PC-3 (cell line): ENCODE data around the gene UCP2. TPM values are rescaled to one million over a fixed set of nuclear protein-coding genes. Genes with fewer than 3 reads are reported as not detected.

ENCODE experiments used
- ATAC-seq: fragments of 200-7000 bp; cut with Tn5 transposase; 2 replicates; pipeline ENCODE4 v1.9.1; 2020; ENCODE audit warnings: mild to moderate bottlenecking, moderate library complexity
- BruUV-seq: library from RNA; stranded (reverse); fragments of 400-500 nt; replicated peaks from 2 replicates; lab custom pipeline; 2021; lab: Mats Ljungman, UMichigan
- CTCF ChIA-PET: fragments of 300-600 bp; sonication (Branson Sonifier 250); formaldehyde crosslinking; loops from one replicate; lab custom pipeline; 2022; ENCODE audit warnings: antibody characterized with exemption; lab: Charles Lee
- POLR2A ChIA-PET: fragments of 300-600 bp; sonication (Branson Sonifier 250); formaldehyde crosslinking; loops from one replicate; lab custom pipeline; 2022; ENCODE audit warnings: antibody characterized with exemption; ENCODE audit not compliant: unreplicated experiment; lab: Charles Lee
- DNase-seq: peaks from one replicate; pipeline ENCODE4 v3.0.0-alpha.2; 2015
- H2AFZ ChIP-seq: fragments of 300-600 bp; sonication (generic); 2 replicates; pipeline ENCODE4 v1.6.0; 2016; ENCODE audit warnings: antibody characterized with exemption, low read length
- H3F3A ChIP-seq: fragments of 300-600 bp; sonication (generic); one replicate; pipeline ENCODE4 v1.6.0; 2017; ENCODE audit warnings: antibody characterized with exemption, low read length, control low read depth, mild to moderate bottlenecking; ENCODE audit not compliant: unreplicated experiment
- H3K27ac ChIP-seq: fragments of 300-600 bp; sonication (generic); 2 replicates; pipeline ENCODE4 v1.5.1; 2016; ENCODE audit warnings: mild to moderate bottlenecking, low read length
- H3K27me3 ChIP-seq: fragments of 300-600 bp; sonication (generic); 2 replicates; pipeline ENCODE4 v1.6.1; 2016; ENCODE audit warnings: low read length, mixed read lengths
- H3K36me3 ChIP-seq: fragments of 300-600 bp; sonication (generic); 2 replicates; pipeline ENCODE4 v1.6.1; 2016; ENCODE audit warnings: low read depth, mixed run types, low read length, mixed read lengths
- H3K4me1 ChIP-seq: fragments of 300-600 bp; sonication (generic); 2 replicates; pipeline ENCODE4 v1.5.1; 2016; ENCODE audit warnings: low read length; ENCODE audit not compliant: insufficient read depth
- H3K4me2 ChIP-seq: fragments of 300-600 bp; sonication (generic); 2 replicates; pipeline ENCODE4 v1.6.0; 2016; ENCODE audit warnings: low read length
- H3K4me3 ChIP-seq: fragments of 300-600 bp; sonication (generic); 2 replicates; pipeline ENCODE4 v1.5.1; 2016; ENCODE audit warnings: mild to moderate bottlenecking, low read length, mixed read lengths
- H3K79me2 ChIP-seq: fragments of 300-600 bp; sonication (generic); 2 replicates; pipeline ENCODE4 v1.6.1; 2017; ENCODE audit warnings: low read length, mixed read lengths
- H3K9ac ChIP-seq: fragments of 300-600 bp; sonication (generic); 2 replicates; pipeline ENCODE4 v1.6.0; 2016; ENCODE audit warnings: mild to moderate bottlenecking, low read length
- H3K9me2 ChIP-seq: fragments of 300-600 bp; sonication (generic); replicated peaks from 2 replicates; pipeline ENCODE4 v1.6.1; 2016; ENCODE audit warnings: mixed run types, low read length, mixed read lengths
- H3K9me3 ChIP-seq: fragments of 300-600 bp; sonication (generic); 2 replicates; pipeline ENCODE4 v1.6.1; 2016; ENCODE audit warnings: low read length, mixed read lengths
- H4K20me1 ChIP-seq: fragments of 300-600 bp; sonication (generic); 2 replicates; pipeline ENCODE4 v1.6.1; 2016; ENCODE audit warnings: low read length, mixed read lengths
- EZH2 ChIP-seq: fragments of 300-600 bp; sonication (generic); IDR thresholded peaks from one replicate; pipeline ENCODE4 v1.6.1; 2017; ENCODE audit warnings: antibody characterized with exemption, mild to moderate bottlenecking, low read length; ENCODE audit not compliant: unreplicated experiment
- EZH2phosphoT487 ChIP-seq: fragments of 300-600 bp; sonication (generic); IDR thresholded peaks from 2 replicates; pipeline ENCODE4 v1.6.1; 2018; ENCODE audit warnings: mild to moderate bottlenecking, antibody characterized with exemption, low read length, borderline replicate concordance
- intact Hi-C: fragments of 100-400 bp; cut with micrococcal nuclease; formaldehyde crosslinking; loops from 2 replicates; pipeline ENCODE4 v1.9.0; 2023
- total RNA-seq: library from RNA; depleted of rRNA; stranded (reverse); fragments of >200 nt; gene quantifications from 2 replicates; pipeline ENCODE4 v1.2.3, GENCODE V29; 2014
- TF ChIP-seq, protein P1 (sequence below): fragments of 300-600 bp; sonication (generic); conservative IDR thresholded peaks from 2 replicates; pipeline ENCODE4 v1.5.1; 2017; ENCODE audit warnings: antibody characterized with exemption, low read depth, mild to moderate bottlenecking, low read length

Gene UCP2
- total RNA-seq, 1 experiment from 2014 or later, result 6.4 TPM

DNA sequence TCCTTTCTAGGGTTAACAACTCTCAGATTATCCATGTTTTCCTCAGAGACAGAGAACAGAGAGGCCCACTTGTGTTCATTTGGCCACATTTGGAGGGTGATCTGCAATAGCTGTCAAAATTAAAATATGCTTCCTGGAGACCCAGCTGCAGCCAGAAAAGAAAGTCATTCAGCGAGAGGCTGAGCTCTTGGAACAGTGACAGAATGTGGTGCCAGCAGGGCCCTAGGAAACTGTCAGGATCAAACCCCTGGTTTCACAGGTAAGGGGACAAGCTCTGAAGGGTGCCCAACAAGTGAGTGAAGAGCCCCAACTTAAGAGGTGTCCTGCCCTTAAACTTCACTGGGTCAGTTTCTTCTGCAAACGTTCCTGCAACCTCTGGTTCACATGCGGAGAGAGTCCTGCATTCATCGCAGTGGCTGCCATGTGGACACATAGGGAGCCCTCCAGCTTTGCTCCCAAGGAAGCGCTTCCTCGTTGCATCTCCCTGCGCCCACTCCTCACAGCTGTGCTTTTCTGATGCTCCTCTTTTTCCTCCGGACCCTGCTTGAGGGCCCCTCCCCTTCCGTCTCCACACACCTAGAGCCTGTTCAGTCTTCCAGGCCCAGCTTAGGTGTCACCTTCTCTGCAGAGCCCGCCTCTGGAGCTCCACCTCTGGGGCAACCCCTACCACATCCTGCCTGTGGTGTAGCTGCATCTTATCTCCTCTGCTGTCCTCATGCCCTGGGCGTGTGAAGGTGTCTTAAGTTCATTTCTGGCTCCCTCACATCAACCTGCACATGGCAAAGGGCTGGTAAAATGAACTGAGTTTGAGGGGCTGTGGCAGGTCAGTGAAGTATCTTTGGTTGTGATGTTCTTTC, 22.3 kb upstream of the UCP2 start:
- H3K27ac ChIP-seq, result no peak overlapping the region
- BruUV-seq, result no TSS peak
- intact Hi-C loops, result no loop called here
- H3K4me1 ChIP-seq, result no peaks in the 10 kb centered on the region
- H3K4me3 ChIP-seq, result no peak overlapping the region
- CTCF ChIA-PET, result no interaction called here
- H3K9ac ChIP-seq, result no peak overlapping the region
- H3K79me2 ChIP-seq, result no peaks in the 10 kb centered on the region
- H3K27me3 ChIP-seq, result no peaks in the 10 kb centered on the region
- no peaks in the 10 kb centered on the region for H4K20me1 ChIP-seq
- no peak overlapping the region for H3K4me2 ChIP-seq
- H2AFZ ChIP-seq, result no peak overlapping the region
- TF ChIP-seq, protein P1, sequence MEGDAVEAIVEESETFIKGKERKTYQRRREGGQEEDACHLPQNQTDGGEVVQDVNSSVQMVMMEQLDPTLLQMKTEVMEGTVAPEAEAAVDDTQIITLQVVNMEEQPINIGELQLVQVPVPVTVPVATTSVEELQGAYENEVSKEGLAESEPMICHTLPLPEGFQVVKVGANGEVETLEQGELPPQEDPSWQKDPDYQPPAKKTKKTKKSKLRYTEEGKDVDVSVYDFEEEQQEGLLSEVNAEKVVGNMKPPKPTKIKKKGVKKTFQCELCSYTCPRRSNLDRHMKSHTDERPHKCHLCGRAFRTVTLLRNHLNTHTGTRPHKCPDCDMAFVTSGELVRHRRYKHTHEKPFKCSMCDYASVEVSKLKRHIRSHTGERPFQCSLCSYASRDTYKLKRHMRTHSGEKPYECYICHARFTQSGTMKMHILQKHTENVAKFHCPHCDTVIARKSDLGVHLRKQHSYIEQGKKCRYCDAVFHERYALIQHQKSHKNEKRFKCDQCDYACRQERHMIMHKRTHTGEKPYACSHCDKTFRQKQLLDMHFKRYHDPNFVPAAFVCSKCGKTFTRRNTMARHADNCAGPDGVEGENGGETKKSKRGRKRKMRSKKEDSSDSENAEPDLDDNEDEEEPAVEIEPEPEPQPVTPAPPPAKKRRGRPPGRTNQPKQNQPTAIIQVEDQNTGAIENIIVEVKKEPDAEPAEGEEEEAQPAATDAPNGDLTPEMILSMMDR, result no peak
- TF ChIP-seq EZH2 (no peak), EZH2phosphoT487 (no peak)
- no peak for ATAC-seq
- no peaks in the 10 kb centered on the region for H3F3A ChIP-seq
- H3K36me3 ChIP-seq, result no peaks in the 10 kb centered on the region
- no peaks in the 10 kb centered on the region for H3K9me2 ChIP-seq
- no peaks in the 10 kb centered on the region for H3K9me3 ChIP-seq
- no peak for DNase-seq
- POLR2A ChIA-PET, result no interaction called here

- Histone ChIP-seq H2AFZ (no peak overlapping the region), H3K4me1 (no peaks in the 10 kb centered on the region), H3K27me3 (no peaks in the 10 kb centered on the region), H3K9me3 (no peaks in the 10 kb centered on the region), H3F3A (no peaks in the 10 kb centered on the region), H3K27ac (no peak overlapping the region), H3K79me2 (no peaks in the 10 kb centered on the region), H3K4me3 (no peak overlapping the region), H3K9ac (no peak overlapping the region), H3K4me2 (no peak overlapping the region), H4K20me1 (no peaks in the 10 kb centered on the region), H3K9me2 (no peaks in the 10 kb centered on the region), H3K36me3 (no peaks in the 10 kb centered on the region)
- TF ChIP-seq EZH2phosphoT487 (no peak), EZH2 (no peak)
- TF ChIP-seq, protein P1, result no peak
- intact Hi-C loops, result no loop called here
- POLR2A ChIA-PET, result no interaction called here
- ATAC-seq (no peak), DNase-seq (no peak)
- CTCF ChIA-PET, result no interaction called here
- BruUV-seq, result no TSS peak
Observed at GRCh38 chr11:74004046-74004695, 21.5 kb upstream of the UCP2 start.

GRCh38 chr11:74002832-74003231, 20.2 kb upstream of the UCP2 start:
- no peaks in the 10 kb centered on the region for H3K79me2 ChIP-seq
- H3K4me3 ChIP-seq, result no peak overlapping the region
- ChIA-PET POLR2A (no interaction called here), CTCF (no interaction called here)
- H3F3A ChIP-seq, result no peaks in the 10 kb centered on the region
- no peaks in the 10 kb centered on the region for H3K9me3 ChIP-seq
- H2AFZ ChIP-seq, result no peak overlapping the region
- TF ChIP-seq, protein P1, result no peak
- TF ChIP-seq EZH2 (no peak), EZH2phosphoT487 (no peak)
- no TSS peak for BruUV-seq
- H4K20me1 ChIP-seq, result no peaks in the 10 kb centered on the region
- H3K9me2 ChIP-seq, result no peaks in the 10 kb centered on the region
- no peak overlapping the region for H3K9ac ChIP-seq
- no peaks in the 10 kb centered on the region for H3K4me1 ChIP-seq
- intact Hi-C loops, result no loop called here
- H3K27ac ChIP-seq, result no peak overlapping the region
- H3K4me2 ChIP-seq, result no peak overlapping the region
- H3K36me3 ChIP-seq, result no peaks in the 10 kb centered on the region
- no peaks in the 10 kb centered on the region for H3K27me3 ChIP-seq
- ATAC-seq, result no peak
- no peak for DNase-seq
